NOMO-1 treated with DMSO at 0.1 percent for 48 hours (cell line): Measurements from ENCODE around the gene IGF2BP3.

Source experiments
- DNase-seq: peaks from one replicate; lab custom pipeline; 2025; ENCODE audit not compliant: unreplicated experiment; lab: John Stamatoyannopoulos, UW

IGF2BP3 gene

GRCh38 chr7:23272275-23272674 is 198.0 kb downstream of the IGF2BP3 start:
- no peak for DNase-seq

GRCh38 chr7:23268746-23269145 is 201.5 kb downstream of the IGF2BP3 start:
- no peak for DNase-seq

- no peak for DNase-seq
These were observed 202.1 kb downstream of the IGF2BP3 start for GRCh38 chr7:23268167-23268566.

- no peak for DNase-seq
These were observed 202.9 kb downstream of the IGF2BP3 start for GRCh38 chr7:23267357-23267756.

DNA sequence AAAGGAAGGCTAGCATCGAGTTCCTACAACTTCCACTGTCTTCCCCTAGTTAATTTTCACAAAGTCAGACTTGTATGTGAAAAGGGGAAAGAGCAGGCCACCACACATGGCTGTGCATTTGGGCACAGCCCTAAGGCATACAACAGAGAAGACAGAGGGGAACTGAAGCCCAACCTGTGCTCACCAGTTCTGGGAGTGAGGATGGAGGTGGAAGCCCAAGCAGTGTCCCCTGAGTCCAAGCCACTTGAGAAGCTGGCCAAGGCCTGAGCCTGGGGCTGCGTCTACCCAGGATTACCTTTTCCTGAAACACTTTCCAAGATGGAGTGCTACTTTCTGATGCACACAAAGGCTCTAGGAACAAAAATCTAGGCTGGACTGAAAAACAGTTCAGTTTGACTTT is 203.4 kb downstream of the IGF2BP3 start:
- no peak for DNase-seq

DNA sequence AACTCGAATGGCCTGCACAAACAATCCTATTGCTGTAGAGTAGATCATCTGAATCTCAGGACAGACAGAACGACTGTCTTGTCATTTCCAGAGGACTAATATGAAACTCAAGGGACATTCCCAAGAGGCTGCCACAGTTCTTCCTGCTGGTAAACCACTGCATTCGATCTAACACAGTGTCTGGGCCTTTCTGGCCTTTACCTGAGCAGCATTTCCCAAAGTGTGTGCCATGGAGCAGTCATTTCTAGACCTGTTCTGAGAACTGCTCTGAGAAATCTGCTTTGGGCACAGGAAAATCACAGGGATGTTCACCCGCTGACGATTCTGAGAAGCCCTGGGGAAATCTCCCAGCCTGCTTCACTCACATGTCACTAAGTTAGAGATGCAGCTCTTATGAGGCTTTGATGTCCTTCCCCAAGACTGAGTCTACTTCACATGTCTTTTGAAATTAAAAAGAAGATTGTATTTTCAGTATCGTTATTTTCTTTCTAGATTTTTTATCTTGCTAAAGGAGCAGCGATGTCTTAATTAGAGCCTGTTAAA is 205.3 kb downstream of the IGF2BP3 start:
- DNase-seq, result no peak

GRCh38 chr7:23261843-23262452 is 208.3 kb downstream of the IGF2BP3 start:
- peak; percentile 43 for DNase-seq

DNA sequence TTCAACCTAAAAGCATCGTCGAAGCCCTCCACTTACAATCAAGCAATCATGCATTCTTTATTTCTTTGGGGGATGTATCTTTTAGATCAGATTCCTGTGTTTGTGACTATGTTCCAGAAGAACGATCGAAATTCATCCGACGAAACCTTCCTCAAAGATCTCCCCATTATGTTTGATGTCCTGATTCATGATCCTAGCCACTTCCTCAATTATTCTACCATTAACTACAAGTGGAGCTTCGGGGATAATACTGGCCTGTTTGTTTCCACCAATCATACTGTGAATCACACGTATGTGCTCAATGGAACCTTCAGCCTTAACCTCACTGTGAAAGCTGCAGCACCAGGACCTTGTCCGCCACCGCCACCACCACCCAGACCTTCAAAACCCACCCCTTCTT is 209.9 kb downstream of the IGF2BP3 start:
- no peak for DNase-seq
